BLaER1 treated with 17β-estradiol and CSF1 and Interleukin-3, amounts not matched to agents 10 nM and 100 nM (cell line): ENCODE data around the gene HSPB6.

Source experiments
- H3K27ac ChIP-seq, 11 experiments: shearing (Covaris generic); formaldehyde crosslinking; 2 replicates each; pipeline ENCODE4 v1.8.1; 2022
- H3K27me3 ChIP-seq, 11 experiments: shearing (Covaris generic); formaldehyde crosslinking; 2 replicates each; pipeline ENCODE4 v1.8.1; 2022
- H3K36me3 ChIP-seq, 11 experiments: shearing (Covaris generic); formaldehyde crosslinking; 2 replicates each; pipeline ENCODE4 v1.8.1; 2022
- H3K4me1 ChIP-seq, 10 experiments: shearing (Covaris generic); formaldehyde crosslinking; 2 replicates each; pipeline ENCODE4 v1.8.1; 2022
- H3K4me2 ChIP-seq, 11 experiments: shearing (Covaris generic); formaldehyde crosslinking; 2 replicates each; pipeline ENCODE4 v1.8.1; 2022
- H3K4me3 ChIP-seq, 10 experiments: shearing (Covaris generic); formaldehyde crosslinking; 2 replicates each; pipeline ENCODE4 v1.8.1; 2022
- H3K9ac ChIP-seq, 11 experiments: shearing (Covaris generic); formaldehyde crosslinking; 2 replicates each; pipeline ENCODE4 v1.8.1; 2022
- H3K9me3 ChIP-seq, 11 experiments: shearing (Covaris generic); formaldehyde crosslinking; replicated peaks in 1 of 11; 2 replicates each; pipeline ENCODE4 v1.8.1; 2022
- H4K20me1 ChIP-seq, 11 experiments: shearing (Covaris generic); formaldehyde crosslinking; 2 replicates each; pipeline ENCODE4 v1.8.1; 2022
- Cebpa-rat ChIP-seq, 11 experiments: shearing (Covaris generic); IDR thresholded peaks; 2 replicates each; pipeline ENCODE4 v1.8.1; 2022

Gene HSPB6

GRCh38 chr19:35732540-35733179 is 24.2 kb downstream of the HSPB6 start:
- no peak overlapping the region for H3K4me2 ChIP-seq
- H3K9me3 ChIP-seq = no peaks in the 10 kb centered on the region
- H4K20me1 ChIP-seq = peaks cover 44 to 98% (median 94%) of the 10 kb centered on the region in 11 experiments; a peak in 21 of 22 replicates
- no peak overlapping the region for H3K27ac ChIP-seq
- H3K4me1 ChIP-seq = peaks cover 9 to 28% (median 22%) of the 10 kb centered on the region in 10 experiments; a peak in 18 of 20 replicates
- no peak overlapping the region for H3K9ac ChIP-seq
- H3K27me3 ChIP-seq = no peaks in the 10 kb centered on the region
- H3K36me3 ChIP-seq = peaks cover 96 to 99% (median 98%) of the 10 kb centered on the region in 11 experiments
- TF ChIP-seq Cebpa-rat (IDR thresholded peaks at IDR 0.05) = no peak
- no peak overlapping the region for H3K4me3 ChIP-seq

GRCh38 chr19:35731779-35732405 is 24.9 kb downstream of the HSPB6 start:
- TF ChIP-seq Cebpa-rat (IDR thresholded peaks at IDR 0.05) = no peak
- H3K9ac ChIP-seq = no peak overlapping the region
- peaks cover 7 to 22% (median 15%) of the 10 kb centered on the region in 10 experiments; a peak in 18 of 20 replicates for H3K4me1 ChIP-seq
- peaks cover 43 to 98% (median 94%) of the 10 kb centered on the region in 11 experiments; a peak in 21 of 22 replicates for H4K20me1 ChIP-seq
- no peaks in the 10 kb centered on the region for H3K9me3 ChIP-seq
- no peak overlapping the region for H3K4me3 ChIP-seq
- no peaks in the 10 kb centered on the region for H3K27me3 ChIP-seq
- H3K27ac ChIP-seq = no peak overlapping the region
- peaks cover 96 to 99% (median 98%) of the 10 kb centered on the region in 11 experiments for H3K36me3 ChIP-seq
- H3K4me2 ChIP-seq = no peak overlapping the region

- peaks cover 39 to 98% (median 92%) of the 10 kb centered on the region in 11 experiments; a peak in 21 of 22 replicates for H4K20me1 ChIP-seq
These were observed 25.5 kb downstream of the HSPB6 start for GRCh38 chr19:35731353-35731752.

GRCh38 chr19:35730326-35730725 is 26.5 kb downstream of the HSPB6 start:
- peaks cover 34 to 98% (median 92%) of the 10 kb centered on the region in 11 experiments; a peak in 21 of 22 replicates for H4K20me1 ChIP-seq
- TF ChIP-seq Cebpa-rat (IDR thresholded peaks at IDR 0.05) = no peak
- H3K36me3 ChIP-seq = peaks cover 97 to 99% (median 98%) of the 10 kb centered on the region in 11 experiments
- H3K4me2 ChIP-seq = no peak overlapping the region
- H3K4me3 ChIP-seq = no peak overlapping the region
- no peaks in the 10 kb centered on the region for H3K27me3 ChIP-seq
- H3K9ac ChIP-seq = no peak overlapping the region
- H3K4me1 ChIP-seq = peaks cover 0 to 8% (median under 1%) of the 10 kb centered on the region in 10 experiments; a peak in 6 of 20 replicates
- H3K27ac ChIP-seq = no peak overlapping the region; a peak in 1 of 22 replicates
- no peaks in the 10 kb centered on the region for H3K9me3 ChIP-seq

More at GRCh38 chr19:35731353-35731752, 25.5 kb downstream of the HSPB6 start:
- H3K27me3 ChIP-seq = no peaks in the 10 kb centered on the region
- no peak overlapping the region for H3K9ac ChIP-seq
- no peaks in the 10 kb centered on the region for H3K9me3 ChIP-seq
- no peak for TF ChIP-seq Cebpa-rat (IDR thresholded peaks at IDR 0.05)
- peaks cover 1 to 16% (median 10%) of the 10 kb centered on the region in 10 experiments; a peak in 18 of 20 replicates for H3K4me1 ChIP-seq
- H3K4me3 ChIP-seq = no peak overlapping the region
- no peak overlapping the region for H3K4me2 ChIP-seq
- H3K36me3 ChIP-seq = peaks cover 96 to 99% (median 98%) of the 10 kb centered on the region in 11 experiments
- H3K27ac ChIP-seq = no peak overlapping the region

- Histone ChIP-seq H3K4me2 (no peak overlapping the region), H3K27ac (no peak overlapping the region; a peak in 1 of 22 replicates), H3K4me1 (peaks cover 0 to 7% (median 0%) of the 10 kb centered on the region in 10 experiments; a peak in 2 of 20 replicates), H3K27me3 (no peaks in the 10 kb centered on the region), H4K20me1 (peaks cover 29 to 98% (median 91%) of the 10 kb centered on the region in 11 experiments; a peak in 21 of 22 replicates), H3K9me3 (no peaks in the 10 kb centered on the region), H3K36me3 (peaks cover 97 to 99% (median 98%) of the 10 kb centered on the region in 11 experiments), H3K4me3 (no peak overlapping the region), H3K9ac (no peak overlapping the region)
- no peak for TF ChIP-seq Cebpa-rat (IDR thresholded peaks at IDR 0.05)
These were observed 27.1 kb downstream of the HSPB6 start for GRCh38 chr19:35729763-35730162.

GRCh38 chr19:35729021-35729420 is 27.8 kb downstream of the HSPB6 start:
- no peaks in the 10 kb centered on the region for H3K27me3 ChIP-seq
- H3K4me2 ChIP-seq = no peak overlapping the region
- no peak overlapping the region for H3K27ac ChIP-seq
- no peak for TF ChIP-seq Cebpa-rat (IDR thresholded peaks at IDR 0.05)
- peaks cover 0 to 6% (median 0%) of the 10 kb centered on the region in 10 experiments; a peak in 2 of 20 replicates for H3K4me1 ChIP-seq
- no peak overlapping the region for H3K4me3 ChIP-seq
- H3K36me3 ChIP-seq = peaks cover 97 to 99% (median 98%) of the 10 kb centered on the region in 11 experiments
- no peaks in the 10 kb centered on the region for H3K9me3 ChIP-seq
- no peak overlapping the region for H3K9ac ChIP-seq
- H4K20me1 ChIP-seq = peaks cover 26 to 98% (median 91%) of the 10 kb centered on the region in 11 experiments; a peak in 21 of 22 replicates

GRCh38 chr19:35727956-35728706 is 28.7 kb downstream of the HSPB6 start:
- H3K4me1 ChIP-seq = no peaks in the 10 kb centered on the region
- H3K27me3 ChIP-seq = no peaks in the 10 kb centered on the region
- no peak overlapping the region for H3K27ac ChIP-seq
- peaks cover 35 to 99% (median 92%) of the 10 kb centered on the region in 11 experiments; a peak in 21 of 22 replicates for H4K20me1 ChIP-seq
- no peak for TF ChIP-seq Cebpa-rat (IDR thresholded peaks at IDR 0.05)
- H3K9ac ChIP-seq = no peak overlapping the region
- H3K36me3 ChIP-seq = peaks cover 98 to 99% (median 99%) of the 10 kb centered on the region in 11 experiments
- H3K4me2 ChIP-seq = no peak overlapping the region
- no peaks in the 10 kb centered on the region for H3K9me3 ChIP-seq
- no peak overlapping the region for H3K4me3 ChIP-seq

GRCh38 chr19:35727053-35727955 is 29.5 kb downstream of the HSPB6 start:
- Histone ChIP-seq H3K27me3 (no peaks in the 10 kb centered on the region), H4K20me1 (peaks cover 37 to 100% (median 95%) of the 10 kb centered on the region in 11 experiments; a peak in 21 of 22 replicates), H3K4me2 (no peak overlapping the region), H3K9me3 (no peaks in the 10 kb centered on the region), H3K27ac (no peak overlapping the region), H3K9ac (0 out of 22 replicates have a peak overlapping the region, but pooled peaks of 1 of the 11 experiments have one; percentile 11), H3K36me3 (peaks cover 100% of the 10 kb centered on the region in 11 experiments), H3K4me3 (no peak overlapping the region), H3K4me1 (no peaks in the 10 kb centered on the region)
- TF ChIP-seq Cebpa-rat (IDR thresholded peaks at IDR 0.05) = no peak
